Measurements from ENCODE around the gene GADD45GIP1.

GRCh38 chr19:12930002-12930645 is 26.9 kb downstream of the GADD45GIP1 start:
- TF ChIP-seq EGR1 (IDR thresholded peaks at IDR 0.05; ENCODE audit: borderline replicate concordance in 1 of 2, low read depth in 2 of 2, low read length in 2 of 2) = no peak
- TF ChIP-seq ESRRA (IDR thresholded peaks at IDR 0.05; ENCODE audit: low read length) = no peak
- TF ChIP-seq CREB1 (IDR thresholded peaks at IDR 0.05; ENCODE audit: low read depth) = no peak
